Measurements from ENCODE around the gene MPV17L2. TPM values are rescaled to one million over a fixed set of nuclear protein-coding genes. Genes with fewer than 3 reads are reported as not detected.

Gene MPV17L2
- total and polyA plus RNA-seq, 3 donors from 2014 or later: 11.2 to 15.8 (median 15.2) TPM

GRCh38 chr19:18203408-18203862, 10.4 kb downstream of the MPV17L2 start:
- Histone ChIP-seq H3K9me3 (no peaks in the 10 kb centered on the region), H3K36me3 (ENCODE audit: low read depth, missing control alignments) (no peaks in the 10 kb centered on the region), H3K4me1 (peaks cover 10% of the 10 kb centered on the region), H3K27ac (peak overlapping the region; percentile 22 to 69), H3K4me3 (peak overlapping the region; percentile 65 to 66), H3K27me3 (no peaks in the 10 kb centered on the region)
- WGBS, 2 donors: 0 to 1% methylated on average over 14 to 37 of the region's 38 CpGs
- no peak for TF ChIP-seq CTCF (IDR thresholded peaks at IDR 0.05)
- TF ChIP-seq POLR2A (IDR thresholded peaks at IDR 0.05): no peak
- no peak for DNase-seq
- intact Hi-C loops (cut with DNase I; ENCODE audit: low total_unique reads): no loop called here

- Histone ChIP-seq H3K27ac (peak within 1 kb of the TSS; percentile 97 to 98), H3K9me3 (no peaks in the 10 kb centered on the region), H3K4me1 (peaks cover 10% of the 10 kb centered on the region), H3K4me3 (peak within 1 kb of the TSS; percentile 65 to 66), H3K36me3 (ENCODE audit: low read depth, missing control alignments) (no peaks in the 10 kb centered on the region), H3K27me3 (no peaks in the 10 kb centered on the region)
- TF ChIP-seq CTCF (IDR thresholded peaks at IDR 0.05) (peak in 2 of 3 experiments; percentile 9 to 35), POLR2A (IDR thresholded peaks at IDR 0.05) (peak; percentile 90)
- intact Hi-C loops (cut with DNase I; ENCODE audit: low total_unique reads): no loop called here
- 0 to 1% methylated on average over 2 to 50 of the region's 50 CpGs for WGBS, 2 donors
- DNase-seq: peak; percentile 100
Observed at GRCh38 chr19:18203863-18204393, 10.9 kb downstream of the MPV17L2 start, which contains the start of gene RAB3A. Gene RAB3A, minus strand, starts transcription at chr19:18204042. Its CDS starts 1,302 bp downstream, at chr19:18202740.

- peak overlapping the region; percentile 52 to 66 for H3K4me3 ChIP-seq
- H3K27me3 ChIP-seq: no peaks in the 10 kb centered on the region
- no peaks in the 10 kb centered on the region for H3K36me3 ChIP-seq (ENCODE audit: low read depth, missing control alignments)
- TF ChIP-seq POLR2A (IDR thresholded peaks at IDR 0.05) (peak; percentile 50), CTCF (IDR thresholded peaks at IDR 0.05) (no peak)
- no peaks in the 10 kb centered on the region for H3K9me3 ChIP-seq
- H3K27ac ChIP-seq: peak overlapping the region; percentile 97 to 98
- no peak for DNase-seq
- 0 to 1% methylated on average over 20 to 22 of the region's 22 CpGs for WGBS, 2 donors
- peaks cover 10% of the 10 kb centered on the region for H3K4me1 ChIP-seq
- intact Hi-C loops (cut with DNase I; ENCODE audit: low total_unique reads): no loop called here
Observed at GRCh38 chr19:18204394-18205199, 11.6 kb downstream of the MPV17L2 start.

- Histone ChIP-seq H3K27me3 (no peaks in the 10 kb centered on the region), H3K9me3 (no peaks in the 10 kb centered on the region), H3K36me3 (ENCODE audit: low read depth, missing control alignments) (no peaks in the 10 kb centered on the region), H3K4me1 (peaks cover 10% of the 10 kb centered on the region), H3K4me3 (peak overlapping the region; percentile 52 to 66), H3K27ac (peak overlapping the region; percentile 97 to 98)
- WGBS, 2 donors: 8 to 9% methylated on average over 36 of the region's 36 CpGs
- intact Hi-C loops (cut with DNase I; ENCODE audit: low total_unique reads): no loop called here
- peak; percentile 85 for DNase-seq
- TF ChIP-seq CTCF (IDR thresholded peaks at IDR 0.05): no peak
- TF ChIP-seq POLR2A (IDR thresholded peaks at IDR 0.05): no peak
Observed at GRCh38 chr19:18205200-18205892, 12.3 kb downstream of the MPV17L2 start.

Measured in testis (tissue), 3 donors.